Measurements from ENCODE around the gene CTSD. TPM values are rescaled to one million over a fixed set of nuclear protein-coding genes. Genes with fewer than 3 reads are reported as not detected.

Gene CTSD
- total RNA-seq, 1 donor: 519 TPM

DNA sequence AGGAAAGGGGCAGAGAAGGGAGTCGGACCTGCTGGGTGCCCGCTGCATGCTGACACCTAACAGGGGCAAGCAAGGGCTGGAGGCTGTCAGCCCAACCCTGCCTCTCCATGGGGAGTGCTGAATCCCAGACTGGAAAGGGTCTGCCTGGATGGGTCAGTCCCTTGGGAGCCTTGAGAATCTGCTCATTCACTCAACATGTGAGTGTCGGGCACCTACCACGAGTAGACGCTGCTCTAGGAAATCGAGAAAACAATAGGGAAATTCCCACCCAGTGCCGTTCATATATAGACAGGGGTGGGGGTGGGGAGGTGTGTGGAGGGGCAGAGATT lies 4.4 kb upstream of the CTSD start:
- H2AFZ ChIP-seq (ENCODE audit: low read length): no peak overlapping the region
- peaks cover 6% of the 10 kb centered on the region for H3K79me2 ChIP-seq (ENCODE audit: insufficient read depth, low read length)
- no peaks in the 10 kb centered on the region for H3K27me3 ChIP-seq (ENCODE audit: insufficient read depth, low read length)
- no peaks in the 10 kb centered on the region for H4K20me1 ChIP-seq (ENCODE audit: insufficient read depth, low read length)
- H3K4me3 ChIP-seq (ENCODE audit: insufficient read depth, low read length): no peak overlapping the region
- H3K27ac ChIP-seq (ENCODE audit: low read depth, low read length): no peak overlapping the region
- no peak overlapping the region for H3K4me2 ChIP-seq (ENCODE audit: insufficient read depth, low read length)
- no peaks in the 10 kb centered on the region for H3K9me3 ChIP-seq (ENCODE audit: low read depth, low read length)
- H3K36me3 ChIP-seq (ENCODE audit: insufficient read depth, low read length): no peaks in the 10 kb centered on the region
- no peak for TF ChIP-seq CTCF (IDR thresholded peaks at IDR 0.05; ENCODE audit: extremely low read depth, low read depth, low read length)
- H3K4me1 ChIP-seq (ENCODE audit: insufficient read depth, low read length): peaks cover 23% of the 10 kb centered on the region
- no peak for DNase-seq (ENCODE audit: insufficient read length, low spot score, missing footprints)

DNA sequence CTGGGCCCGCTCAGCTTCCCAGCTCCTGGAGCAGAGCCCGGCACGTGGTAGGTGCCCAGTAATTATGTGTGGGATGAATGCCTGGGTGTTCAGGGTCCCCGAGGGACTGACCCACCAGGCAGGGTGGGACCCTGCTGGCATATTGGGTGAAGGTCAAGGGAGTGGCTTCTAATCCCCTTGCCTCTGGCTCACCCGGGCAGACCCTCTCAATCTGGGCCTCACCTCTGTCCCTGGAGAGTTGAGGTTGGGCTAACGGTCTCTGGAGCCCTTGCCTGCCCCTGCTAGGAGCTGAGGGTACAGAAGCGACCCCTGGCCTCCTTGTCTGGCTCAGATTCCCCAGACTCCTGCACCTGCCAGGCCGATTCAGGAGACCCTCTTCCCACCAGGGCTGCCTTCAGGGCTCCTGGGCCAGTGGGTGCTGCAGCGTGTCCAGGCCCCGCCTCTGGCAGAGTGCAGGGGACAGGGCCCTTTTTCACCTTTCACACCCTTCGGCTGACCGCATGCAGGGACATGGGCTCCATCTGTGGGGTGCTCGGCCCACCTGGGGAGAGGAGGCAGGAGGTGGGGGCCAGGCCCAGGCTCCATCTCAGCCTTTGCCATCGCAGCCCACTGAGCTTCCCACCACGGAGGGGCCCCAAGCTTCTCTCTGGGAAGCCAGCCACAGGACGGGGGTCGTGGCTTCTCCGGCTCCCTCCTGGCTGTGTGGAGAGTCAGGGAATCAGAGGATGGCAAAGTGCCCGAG lies 3.8 kb upstream of the CTSD start:
- no peak overlapping the region for H2AFZ ChIP-seq (ENCODE audit: low read length)
- no peak overlapping the region for H3K4me2 ChIP-seq (ENCODE audit: insufficient read depth, low read length)
- H3K9me3 ChIP-seq (ENCODE audit: low read depth, low read length): no peaks in the 10 kb centered on the region
- H3K27me3 ChIP-seq (ENCODE audit: insufficient read depth, low read length): no peaks in the 10 kb centered on the region
- peaks cover 5% of the 10 kb centered on the region for H4K20me1 ChIP-seq (ENCODE audit: insufficient read depth, low read length)
- H3K4me1 ChIP-seq (ENCODE audit: insufficient read depth, low read length): peaks cover 26% of the 10 kb centered on the region
- H3K4me3 ChIP-seq (ENCODE audit: insufficient read depth, low read length): no peak overlapping the region
- H3K79me2 ChIP-seq (ENCODE audit: insufficient read depth, low read length): peaks cover 12% of the 10 kb centered on the region
- peak; percentile 50 for DNase-seq (ENCODE audit: insufficient read length, low spot score, missing footprints)
- H3K27ac ChIP-seq (ENCODE audit: low read depth, low read length): no peak overlapping the region
- H3K36me3 ChIP-seq (ENCODE audit: insufficient read depth, low read length): no peaks in the 10 kb centered on the region
- no peak for TF ChIP-seq CTCF (IDR thresholded peaks at IDR 0.05; ENCODE audit: extremely low read depth, low read depth, low read length)

DNA sequence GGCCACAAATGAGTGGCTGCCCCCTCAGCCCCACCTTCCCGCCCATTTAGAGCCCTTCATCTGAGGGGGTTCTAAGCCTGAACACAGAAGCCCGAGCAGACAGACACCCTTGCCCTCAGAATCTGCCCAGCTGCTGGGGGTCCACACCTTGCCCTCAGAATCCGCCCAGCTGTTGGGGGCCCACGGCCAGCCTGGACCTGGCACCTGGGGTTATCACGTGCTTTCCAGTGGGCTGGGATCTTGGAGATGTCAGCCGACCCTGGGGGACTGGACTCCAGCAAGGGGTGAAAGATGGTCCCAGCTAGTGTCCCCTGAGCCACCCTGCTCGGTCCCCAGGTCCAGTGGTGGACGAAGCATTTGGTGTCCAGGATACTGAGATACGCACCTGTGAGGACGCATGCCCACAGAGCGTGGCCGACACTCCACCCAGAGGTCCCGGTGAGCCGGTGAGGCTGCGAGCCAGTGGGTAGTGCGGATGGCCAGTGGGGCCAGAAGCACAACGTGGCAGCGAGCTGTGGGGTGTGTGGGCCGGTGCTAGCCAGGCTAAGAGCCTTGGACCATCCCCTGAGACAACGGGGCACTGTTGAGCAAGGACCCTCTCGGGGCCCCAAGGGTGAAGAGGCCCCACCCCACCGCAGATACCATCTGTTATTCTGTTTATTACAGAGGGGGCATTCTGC lies 3.1 kb upstream of the CTSD start:
- Histone ChIP-seq H4K20me1 (ENCODE audit: insufficient read depth, low read length) (peaks cover 7% of the 10 kb centered on the region), H3K27me3 (ENCODE audit: insufficient read depth, low read length) (no peaks in the 10 kb centered on the region), H2AFZ (ENCODE audit: low read length) (no peak overlapping the region), H3K9me3 (ENCODE audit: low read depth, low read length) (no peaks in the 10 kb centered on the region), H3K4me2 (ENCODE audit: insufficient read depth, low read length) (no peak overlapping the region), H3K4me3 (ENCODE audit: insufficient read depth, low read length) (no peak overlapping the region), H3K79me2 (ENCODE audit: insufficient read depth, low read length) (peaks cover 19% of the 10 kb centered on the region), H3K4me1 (ENCODE audit: insufficient read depth, low read length) (peaks cover 26% of the 10 kb centered on the region), H3K36me3 (ENCODE audit: insufficient read depth, low read length) (no peaks in the 10 kb centered on the region), H3K27ac (ENCODE audit: low read depth, low read length) (no peak overlapping the region)
- DNase-seq (ENCODE audit: insufficient read length, low spot score, missing footprints): peak; percentile 74
- no peak for TF ChIP-seq CTCF (IDR thresholded peaks at IDR 0.05; ENCODE audit: extremely low read depth, low read depth, low read length)
